HepG2 (cell line): ENCODE measurements around the gene MXD1. TPM values are rescaled to one million over a fixed set of nuclear protein-coding genes. Genes with fewer than 3 reads are reported as not detected.
A peak's percentile ranks its signal among the peaks of the same experiment; 100 is the strongest.

Experiments used
- ATAC-seq: fragments of 200-7000 bp; cut with Tn5 transposase; 3 replicates; pipeline ENCODE4 v1.9.1; 2020; ENCODE audit warnings: mild to moderate bottlenecking, moderate library complexity
- BruUV-seq: library from RNA; stranded (reverse); fragments of 400-500 nt; replicated peaks from 2 replicates; lab custom pipeline; 2021; lab: Mats Ljungman, UMichigan
- CTCF ChIA-PET: fragments of 300-600 bp; formaldehyde crosslinking; extraction: SDS; loops from one replicate; lab custom pipeline; 2021; ENCODE audit warnings: low total read pairs, inconsistent platforms, low intra/inter-chr PET ratio; lab: Yijun Ruan, JAX
- POLR2A ChIA-PET: fragments of 350-600 bp; sonication (Branson Sonifier 250); formaldehyde crosslinking; loops from one replicate; lab custom pipeline; 2020; ENCODE audit warnings: antibody characterized with exemption, inconsistent platforms; lab: Yijun Ruan, JAX
- DNase-seq: peaks from one replicate; pipeline ENCODE4 v3.0.0-alpha.2; 2015; ENCODE audit warnings: low spot score
- FAIRE-seq: peaks from 3 replicates; lab custom pipeline; 2011; peaks lifted over from hg19 to GRCh38; lab: Jason Lieb, UNC
- H2AFZ ChIP-seq: one replicate; pipeline ENCODE4 v1.6.1; 2011; ENCODE audit warnings: low read length, inconsistent platforms
- H3K27ac ChIP-seq: fragments of 300-600 bp; 3 replicates; pipeline ENCODE4 v1.8.0; 2011; ENCODE audit warnings: mixed run types, mild to moderate bottlenecking, mixed read lengths, low read length, inconsistent platforms; ENCODE audit not compliant: insufficient read depth; ENCODE audit errors: extremely low read length
- H3K27me3 ChIP-seq, 2 experiments: fragments of 200-600 bp in 1 of 2; 2 replicates in 1 of 2; 3 replicates in 1 of 2; pipeline versions ENCODE4 v1.6.0 to v1.8.0; 2011; ENCODE audit warnings: low read length in 2 of 2, mild to moderate bottlenecking in 2 of 2, moderate library complexity in 2 of 2, inconsistent platforms in 1 of 2; ENCODE audit not compliant: insufficient read depth in 2 of 2, control insufficient read depth in 1 of 2
- H3K36me3 ChIP-seq, 2 experiments: fragments of 200-600 bp in 1 of 2; replicated peaks in 1 of 2; 2 replicates in 1 of 2; 3 replicates in 1 of 2; pipeline versions ENCODE4 v1.5.1 to v1.8.0; 2011; ENCODE audit warnings: low read length in 2 of 2, inconsistent platforms in 1 of 2; ENCODE audit not compliant: insufficient read depth in 2 of 2, control insufficient read depth in 1 of 2
- H3K4me1 ChIP-seq: 2 replicates; pipeline ENCODE4 v1.5.1; 2012; ENCODE audit warnings: low read length, inconsistent platforms; ENCODE audit not compliant: insufficient read depth
- H3K4me2 ChIP-seq: 2 replicates; pipeline ENCODE4 v1.6.0; 2011; ENCODE audit warnings: low read depth, low read length, inconsistent platforms
- H3K4me3 ChIP-seq, 3 experiments: fragments of 200-600 bp in 1 of 3; sonication (generic), shearing (Covaris generic) in 1 of 3; replicated peaks in 1 of 3; 2 replicates each; pipeline ENCODE4 v1.5.1; 2011 to 2016; ENCODE audit warnings: low read length in 3 of 3, inconsistent platforms in 2 of 3, low read depth in 2 of 3, mild to moderate bottlenecking in 2 of 3, control low read depth in 1 of 3, mixed read lengths in 1 of 3; ENCODE audit not compliant: insufficient read depth in 1 of 3
- H3K79me2 ChIP-seq: one replicate; pipeline ENCODE4 v1.6.1; 2011; ENCODE audit warnings: low read length, inconsistent platforms; ENCODE audit not compliant: insufficient read depth
- H3K9ac ChIP-seq: 2 replicates; pipeline ENCODE4 v1.6.0; 2011; ENCODE audit warnings: mild to moderate bottlenecking, low read depth, low read length, inconsistent platforms; ENCODE audit not compliant: insufficient read depth
- H3K9me3 ChIP-seq: 2 replicates; pipeline ENCODE4 v1.5.1; 2012; ENCODE audit warnings: mild to moderate bottlenecking, low read length
- H4K20me1 ChIP-seq: 2 replicates; pipeline ENCODE4 v1.6.0; 2011; ENCODE audit warnings: inconsistent platforms, mild to moderate bottlenecking, low read length, moderate library complexity; ENCODE audit not compliant: insufficient read depth
- CEBPB ChIP-seq: IDR thresholded peaks from 2 replicates; pipeline ENCODE4 v1.6.1; 2011; ENCODE audit warnings: low read depth, low read length, improper control_type of control experiment, borderline replicate concordance
- NFRKB ChIP-seq: fragments of 450-650 bp; IDR thresholded peaks from 2 replicates; pipeline ENCODE4 v1.6.1; 2017
- SALL1 ChIP-seq: sonication (generic); formaldehyde crosslinking; IDR thresholded peaks from 2 replicates; pipeline ENCODE4 v1.8.0; 2022; ENCODE audit warnings: mild to moderate bottlenecking, missing genetic modification reagents
- ZFP90 ChIP-seq: sonication (generic); formaldehyde crosslinking; IDR thresholded peaks from 2 replicates; pipeline ENCODE4 v1.8.0; 2022; ENCODE audit warnings: missing genetic modification reagents, mild to moderate bottlenecking, inconsistent platforms, borderline replicate concordance
- ZHX2 ChIP-seq, 2 experiments: sonication (generic) in 1 of 2; formaldehyde crosslinking in 1 of 2; IDR thresholded peaks; 2 replicates each; pipeline versions ENCODE4 v1.6.1 to v1.9.0; 2014 to 2022; ENCODE audit warnings: antibody characterized with exemption in 1 of 2, borderline replicate concordance in 1 of 2, inconsistent platforms in 1 of 2, low read depth in 1 of 2, missing genetic modification reagents in 1 of 2
- ZNF253 ChIP-seq: sonication (generic); formaldehyde crosslinking; IDR thresholded peaks from 2 replicates; pipeline ENCODE4 v1.8.0; 2022; ENCODE audit warnings: mild to moderate bottlenecking, missing genetic modification reagents, borderline replicate concordance
- ZNF512 ChIP-seq: sonication (generic); formaldehyde crosslinking; IDR thresholded peaks from 2 replicates; pipeline ENCODE4 v1.4.0; 2020; ENCODE audit warnings: mild to moderate bottlenecking, missing genetic modification reagents
- WGBS: methylation state at CpG from one replicate; pipeline ENCODE4 v1.1.6; 2017; ENCODE audit warnings: low lambda C conversion rate; 5-methylcytosine and 5-hydroxymethylcytosine counted together
- in situ Hi-C: cut with HindIII; loops from 2 replicates; pipeline ENCODE4 v1.10.0; 2017; ENCODE audit warnings: low pct_unique_long_range_greater_than_20kb; ENCODE audit not compliant: extremely low pct_ligation_motif_present
- intact Hi-C: fragments of 100-400 bp; cut with micrococcal nuclease; formaldehyde crosslinking; loops from one replicate; pipeline ENCODE4 v1.10.0; 2022; ENCODE audit not compliant: unreplicated experiment
- polyA plus RNA-seq, 8 experiments: library from polyadenylated mRNA; depleted of rRNA in 3 of 8; stranded (reverse) in 7 of 8; unstranded in 1 of 8; fragments of >200 nt; fragmentation: Illumina TruSeq in 4 of 8; extraction: Trizol in 4 of 8; gene quantifications; 2 replicates each; pipeline versions ENCODE4 v1.2.1 to v1.2.3, GENCODE V29; 2011 to 2016; ENCODE audit warnings: low read depth in 4 of 8, missing spikeins in 1 of 8, mixed read lengths in 1 of 8; ENCODE audit not compliant: insufficient read depth in 1 of 8
- total RNA-seq, 5 experiments: library from RNA; depleted of rRNA; stranded (reverse); fragments of >200 nt; fragmentation: Illumina TruSeq; extraction: Trizol; gene quantifications; 2 replicates each; pipeline ENCODE4 v1.2.3, GENCODE V29; 2016; ENCODE audit warnings: low read depth in 1 of 5

The MXD1 gene
- total and polyA plus RNA-seq, 2 of the 13 experiments (the other 11 are each of a cell fraction or from before 2014, with no cell fraction given): 6.4 to 14.9 TPM

- intact Hi-C loops: no loop called here
- Histone ChIP-seq H3K9ac (no peak overlapping the region; the same call in 1 of the 2 replicates), H3K36me3 (no peaks in the 10 kb centered on the region), H3K27ac (no peak overlapping the region), H3K4me1 (peaks cover 45% of the 10 kb centered on the region), H3K9me3 (no peaks in the 10 kb centered on the region), H4K20me1 (no peaks in the 10 kb centered on the region), H3K4me2 (peak overlapping the region; percentile 20), H3K79me2 (no peaks in the 10 kb centered on the region), H3K27me3 (peaks cover 0 to 11% of the 10 kb centered on the region in 2 experiments; a peak in 2 of 5 replicates)
- DNase-seq (no peak), FAIRE-seq (no peak), ATAC-seq (no peak)
- ChIA-PET POLR2A (interaction anchor here (1.0 kb wide), 1 partner anchor 38 kb away, joined by 3 read pairs; the partner anchor contains the start of gene MXD1), CTCF (no interaction called here)
- no TSS peak for BruUV-seq
- in situ Hi-C loops: no loop called here
- TF ChIP-seq CEBPB (peak; percentile 60), ZHX2 (IDR thresholded peaks at IDR 0.05; ENCODE audit: low read depth) (no peak), ZHX2 (CRISPR knock-in tag; IDR thresholded peaks at IDR 0.05; ENCODE audit: borderline replicate concordance) (no peak), NFRKB (0 out of 2 replicates have a peak, but pooled peaks have one; percentile 32), ZNF512 (peak; percentile 97), SALL1 (0 out of 2 replicates have a peak, but pooled peaks have one; percentile 20), ZFP90 (no peak), ZNF253 (no peak)
- TF ChIP-seq, all 625 proteins: peak for 4
- no peak overlapping the region for H2AFZ ChIP-seq
- no peak overlapping the region; a peak in 1 of 6 replicates for H3K4me3 ChIP-seq
- 54% methylated on average over 6 of the region's 6 CpGs for WGBS
These were observed 37.6 kb downstream of the MXD1 start for GRCh38 chr2:69952336-69953115.
